ENCODE data around the gene PARD3B.

GRCh38 chr2:204650611-204651010 lies 105.3 kb downstream of the PARD3B start:
- TF ChIP-seq, protein P1, sequence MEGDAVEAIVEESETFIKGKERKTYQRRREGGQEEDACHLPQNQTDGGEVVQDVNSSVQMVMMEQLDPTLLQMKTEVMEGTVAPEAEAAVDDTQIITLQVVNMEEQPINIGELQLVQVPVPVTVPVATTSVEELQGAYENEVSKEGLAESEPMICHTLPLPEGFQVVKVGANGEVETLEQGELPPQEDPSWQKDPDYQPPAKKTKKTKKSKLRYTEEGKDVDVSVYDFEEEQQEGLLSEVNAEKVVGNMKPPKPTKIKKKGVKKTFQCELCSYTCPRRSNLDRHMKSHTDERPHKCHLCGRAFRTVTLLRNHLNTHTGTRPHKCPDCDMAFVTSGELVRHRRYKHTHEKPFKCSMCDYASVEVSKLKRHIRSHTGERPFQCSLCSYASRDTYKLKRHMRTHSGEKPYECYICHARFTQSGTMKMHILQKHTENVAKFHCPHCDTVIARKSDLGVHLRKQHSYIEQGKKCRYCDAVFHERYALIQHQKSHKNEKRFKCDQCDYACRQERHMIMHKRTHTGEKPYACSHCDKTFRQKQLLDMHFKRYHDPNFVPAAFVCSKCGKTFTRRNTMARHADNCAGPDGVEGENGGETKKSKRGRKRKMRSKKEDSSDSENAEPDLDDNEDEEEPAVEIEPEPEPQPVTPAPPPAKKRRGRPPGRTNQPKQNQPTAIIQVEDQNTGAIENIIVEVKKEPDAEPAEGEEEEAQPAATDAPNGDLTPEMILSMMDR (IDR thresholded peaks at IDR 0.05), result no peak
- TF ChIP-seq POLR2AphosphoS5 (IDR thresholded peaks at IDR 0.05), result no peak

Measured in prostate gland (tissue), 2 donors.